Stomach smooth muscle (tissue), 2 donors: ENCODE measurements around the gene GPC4.
A peak's percentile ranks its signal among the peaks of the same experiment; 100 is the strongest.

Source experiments
- H3K27ac ChIP-seq: one replicate; pipeline ENCODE4 v1.7.0; 2013; ENCODE audit warnings: mild to moderate bottlenecking, low read length, inconsistent platforms
- H3K27me3 ChIP-seq, 2 donors: one replicate each; pipeline ENCODE4 v1.7.0; 2013; ENCODE audit warnings: low read length in 2 of 2; ENCODE audit not compliant: insufficient read depth in 2 of 2, control insufficient read depth in 1 of 2
- H3K36me3 ChIP-seq, 2 donors: one replicate each; pipeline ENCODE4 v1.7.0; 2013; ENCODE audit warnings: low read length in 2 of 2; ENCODE audit not compliant: control insufficient read depth in 2 of 2, insufficient read depth in 2 of 2
- H3K4me1 ChIP-seq: one replicate; pipeline ENCODE4 v1.7.0; 2013; ENCODE audit warnings: low read length; ENCODE audit not compliant: control insufficient read depth, insufficient read depth
- H3K4me3 ChIP-seq, 2 donors: one replicate each; pipeline ENCODE4 v1.7.0; 2013; ENCODE audit warnings: low read length in 2 of 2
- H3K9ac ChIP-seq, 2 donors: one replicate each; pipeline ENCODE4 v1.7.0; 2013; ENCODE audit warnings: low read length in 2 of 2, mild to moderate bottlenecking in 1 of 2
- H3K9me3 ChIP-seq, 2 donors: one replicate each; pipeline ENCODE4 v1.7.0; 2013; ENCODE audit warnings: low read length in 2 of 2; ENCODE audit not compliant: control insufficient read depth in 2 of 2
- donor health status: healthy.
- donor health status: Pancreatic carcinoma.

Gene GPC4

GRCh38 chrX:133269168-133269567, 146.1 kb downstream of the GPC4 start:
- H3K36me3 ChIP-seq = no peaks in the 10 kb centered on the region
- peaks cover 0 to 3% of the 10 kb centered on the region in 2 donors for H3K27me3 ChIP-seq
- H3K9me3 ChIP-seq = no peaks in the 10 kb centered on the region
- no peak overlapping the region for H3K27ac ChIP-seq
- no peak overlapping the region for H3K4me3 ChIP-seq
- peaks cover 3% of the 10 kb centered on the region for H3K4me1 ChIP-seq
- no peak overlapping the region for H3K9ac ChIP-seq

GRCh38 chrX:133267621-133268020, 147.7 kb downstream of the GPC4 start:
- no peak overlapping the region for H3K27ac ChIP-seq
- no peak overlapping the region for H3K4me3 ChIP-seq
- no peaks in the 10 kb centered on the region for H3K9me3 ChIP-seq
- peaks cover 3% of the 10 kb centered on the region for H3K4me1 ChIP-seq
- no peak overlapping the region for H3K9ac ChIP-seq
- no peaks in the 10 kb centered on the region for H3K36me3 ChIP-seq
- peaks cover 0 to 3% of the 10 kb centered on the region in 2 donors for H3K27me3 ChIP-seq

- Histone ChIP-seq H3K27me3 (peaks cover 0 to 3% of the 10 kb centered on the region in 2 donors), H3K9me3 (no peaks in the 10 kb centered on the region), H3K27ac (no peak overlapping the region), H3K4me3 (peak overlapping the region; percentile 40 to 54), H3K4me1 (peaks cover 3% of the 10 kb centered on the region), H3K36me3 (no peaks in the 10 kb centered on the region), H3K9ac (no peak overlapping the region)
Observed at GRCh38 chrX:133265331-133265730, 150.0 kb downstream of the GPC4 start.

GRCh38 chrX:133258481-133258880, 156.8 kb downstream of the GPC4 start:
- no peak overlapping the region for H3K9ac ChIP-seq
- H3K27ac ChIP-seq = peak overlapping the region; percentile 50
- H3K4me1 ChIP-seq = peaks cover 3% of the 10 kb centered on the region
- H3K27me3 ChIP-seq = peaks cover 0 to 4% of the 10 kb centered on the region in 2 donors
- no peak overlapping the region for H3K4me3 ChIP-seq
- no peaks in the 10 kb centered on the region for H3K36me3 ChIP-seq
- H3K9me3 ChIP-seq = no peaks in the 10 kb centered on the region

- H3K27me3 ChIP-seq = peaks cover 0 to 5% of the 10 kb centered on the region in 2 donors
- no peak overlapping the region for H3K9ac ChIP-seq
- H3K9me3 ChIP-seq = no peaks in the 10 kb centered on the region
Observed at GRCh38 chrX:133254666-133255065, 160.6 kb downstream of the GPC4 start.

GRCh38 chrX:133251204-133251603, 164.1 kb downstream of the GPC4 start:
- Histone ChIP-seq H3K27ac (peak overlapping the region; percentile 69), H3K4me1 (peaks cover 22% of the 10 kb centered on the region), H3K36me3 (no peaks in the 10 kb centered on the region), H3K4me3 (no peak overlapping the region), H3K9ac (no peak overlapping the region), H3K27me3 (peaks cover 0 to 6% of the 10 kb centered on the region in 2 donors), H3K9me3 (peaks cover 5 to 8% of the 10 kb centered on the region in 2 donors)

More at GRCh38 chrX:133254666-133255065, 160.6 kb downstream of the GPC4 start:
- H3K4me1 ChIP-seq = peaks cover 16% of the 10 kb centered on the region
- no peaks in the 10 kb centered on the region for H3K36me3 ChIP-seq
- H3K4me3 ChIP-seq = no peak overlapping the region
- no peak overlapping the region for H3K27ac ChIP-seq

GRCh38 chrX:133250184-133251100, 164.8 kb downstream of the GPC4 start:
- Histone ChIP-seq H3K27me3 (peaks cover 0 to 6% of the 10 kb centered on the region in 2 donors), H3K9me3 (peaks cover 5 to 12% of the 10 kb centered on the region in 2 donors), H3K4me3 (no peak overlapping the region), H3K9ac (peak overlapping the region in 1 of 2 donors; percentile 2), H3K4me1 (peaks cover 22% of the 10 kb centered on the region), H3K27ac (peak overlapping the region; percentile 69), H3K36me3 (no peaks in the 10 kb centered on the region)
